SK-N-SH treated with all-trans-retinoic acid at 6 μM for 48 hours (cell line): ENCODE data around the gene SARDH.

Source experiments
- ATAC-seq: fragments of 200-7000 bp; cut with Tn5 transposase; 3 replicates; pipeline ENCODE4 v1.9.1; 2020; ENCODE audit warnings: mild to moderate bottlenecking, moderate library complexity
- BACH2 ChIP-seq: fragments of 250-450 bp; sonication (Bioruptor Pico); IDR thresholded peaks from 2 replicates; pipeline ENCODE4 v1.9.0; 2021; ENCODE audit warnings: mild to moderate bottlenecking, borderline replicate concordance
- CREB5 ChIP-seq: fragments of 250-450 bp; sonication (Bioruptor Pico); IDR thresholded peaks from 2 replicates; pipeline ENCODE4 v1.5.1; 2020; ENCODE audit warnings: low read depth, mild to moderate bottlenecking, moderate library complexity
- CSDC2 ChIP-seq: fragments of 250-450 bp; sonication (Bioruptor Pico); IDR thresholded peaks from 2 replicates; pipeline ENCODE4 v1.5.0; 2020; ENCODE audit warnings: mild to moderate bottlenecking, moderate library complexity
- ESRRG ChIP-seq: fragments of 250-450 bp; sonication (Bioruptor Pico); IDR thresholded peaks from 2 replicates; pipeline ENCODE4 v1.6.1; 2021; ENCODE audit warnings: mild to moderate bottlenecking
- GLIS3 ChIP-seq: fragments of 250-450 bp; sonication (Bioruptor Pico); IDR thresholded peaks from 2 replicates; pipeline ENCODE4 v1.5.0; 2020; ENCODE audit warnings: mild to moderate bottlenecking, moderate library complexity
- OSR1 ChIP-seq: fragments of 250-450 bp; sonication (Bioruptor Pico); IDR thresholded peaks from 2 replicates; pipeline ENCODE4 v1.8.0; 2022; ENCODE audit warnings: moderate library complexity, mild to moderate bottlenecking, inconsistent platforms
- PPARA ChIP-seq: fragments of 250-450 bp; sonication (Bioruptor Pico); IDR thresholded peaks from 2 replicates; pipeline ENCODE4 v1.5.0; 2020; ENCODE audit warnings: mild to moderate bottlenecking, borderline replicate concordance
- SNAI2 ChIP-seq: fragments of 250-450 bp; sonication (Bioruptor Pico); IDR thresholded peaks from 2 replicates; pipeline ENCODE4 v1.5.0; 2020; ENCODE audit warnings: mild to moderate bottlenecking, moderate library complexity
- TCF4 ChIP-seq: fragments of 250-450 bp; sonication (Bioruptor Pico); IDR thresholded peaks from 2 replicates; pipeline ENCODE4 v1.8.0; 2021; ENCODE audit warnings: mild to moderate bottlenecking, moderate library complexity, borderline replicate concordance
- ZFP3 ChIP-seq: fragments of 250-450 bp; sonication (Bioruptor Pico); IDR thresholded peaks from 2 replicates; pipeline ENCODE4 v1.5.0; 2020; ENCODE audit warnings: mild to moderate bottlenecking, moderate library complexity
- ZFP30 ChIP-seq: fragments of 450-650 bp; formaldehyde crosslinking; IDR thresholded peaks from 2 replicates; pipeline ENCODE4 v1.5.0; 2022; ENCODE audit warnings: mild to moderate bottlenecking, moderate library complexity
- ZNF565 ChIP-seq: fragments of 450-650 bp; formaldehyde crosslinking; conservative IDR thresholded peaks from 2 replicates; pipeline ENCODE4 v1.5.0; 2020; ENCODE audit warnings: low read depth, mild to moderate bottlenecking, moderate library complexity
- ZNF70 ChIP-seq: fragments of 450-650 bp; formaldehyde crosslinking; IDR thresholded peaks from 2 replicates; pipeline ENCODE4 v1.5.0; 2020; ENCODE audit warnings: mild to moderate bottlenecking, moderate library complexity
- ZNF8 ChIP-seq: fragments of 450-650 bp; formaldehyde crosslinking; IDR thresholded peaks from 2 replicates; pipeline ENCODE4 v1.5.0; 2020; ENCODE audit warnings: mild to moderate bottlenecking, moderate library complexity
- TF ChIP-seq, protein P1 (sequence below): fragments of 250-450 bp; sonication (Bioruptor Pico); IDR thresholded peaks from 2 replicates; pipeline ENCODE4 v1.5.1; 2021; ENCODE audit warnings: mild to moderate bottlenecking, moderate library complexity
- TF ChIP-seq, protein P2 (sequence below): fragments of 250-450 bp; sonication (Bioruptor Pico); IDR thresholded peaks from 2 replicates; pipeline ENCODE4 v1.5.0; 2020; ENCODE audit warnings: mild to moderate bottlenecking, moderate library complexity
- TF ChIP-seq, protein P3 (sequence below): fragments of 250-450 bp; sonication (Bioruptor Pico); IDR thresholded peaks from 2 replicates; pipeline ENCODE4 v1.8.0; 2021; ENCODE audit warnings: low read depth, mild to moderate bottlenecking, moderate library complexity, borderline replicate concordance
- TF ChIP-seq, protein P4 (sequence below): fragments of 250-450 bp; sonication (Bioruptor Pico); IDR thresholded peaks from 2 replicates; pipeline ENCODE4 v1.8.0; 2020; ENCODE audit warnings: mild to moderate bottlenecking, moderate library complexity, borderline replicate concordance

SARDH gene

DNA sequence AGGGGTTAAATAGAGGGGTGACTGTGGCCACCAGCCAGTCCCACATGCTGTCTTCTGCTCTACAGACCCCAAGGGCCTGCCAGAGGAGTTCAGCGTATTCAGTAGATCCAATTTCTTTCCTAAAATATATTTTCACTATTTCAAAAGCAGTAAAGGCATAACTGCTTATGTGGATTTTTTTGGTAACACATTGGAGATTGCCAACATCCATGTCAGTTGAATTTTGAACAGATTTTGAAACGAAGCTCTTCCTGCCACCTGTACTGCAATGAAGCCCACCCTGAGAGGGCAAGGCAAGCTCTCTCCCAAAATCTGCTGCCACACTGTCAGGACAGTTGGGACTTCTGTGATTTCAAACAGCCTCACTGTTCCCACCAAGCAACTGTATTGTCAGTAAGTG, 37.1 kb upstream of the SARDH start:
- TF ChIP-seq ESRRG, result no peak
- no peak for TF ChIP-seq SNAI2
- no peak for TF ChIP-seq PPARA (CRISPR knock-in tag)
- no peak for ATAC-seq

- TF ChIP-seq CREB5 (CRISPR knock-in tag) (no peak), CSDC2 (CRISPR knock-in tag) (no peak), OSR1 (CRISPR knock-in tag) (no peak), TCF4 (CRISPR knock-in tag) (no peak), PPARA (CRISPR knock-in tag) (no peak), GLIS3 (CRISPR knock-in tag) (no peak), ZNF70 (CRISPR knock-in tag) (no peak), ZNF565 (no peak), SNAI2 (no peak), BACH2 (CRISPR knock-in tag) (no peak), ZNF8 (CRISPR knock-in tag) (no peak), ZFP3 (CRISPR knock-in tag) (no peak), ZFP30 (CRISPR knock-in tag) (no peak)
- TF ChIP-seq, protein P1, sequence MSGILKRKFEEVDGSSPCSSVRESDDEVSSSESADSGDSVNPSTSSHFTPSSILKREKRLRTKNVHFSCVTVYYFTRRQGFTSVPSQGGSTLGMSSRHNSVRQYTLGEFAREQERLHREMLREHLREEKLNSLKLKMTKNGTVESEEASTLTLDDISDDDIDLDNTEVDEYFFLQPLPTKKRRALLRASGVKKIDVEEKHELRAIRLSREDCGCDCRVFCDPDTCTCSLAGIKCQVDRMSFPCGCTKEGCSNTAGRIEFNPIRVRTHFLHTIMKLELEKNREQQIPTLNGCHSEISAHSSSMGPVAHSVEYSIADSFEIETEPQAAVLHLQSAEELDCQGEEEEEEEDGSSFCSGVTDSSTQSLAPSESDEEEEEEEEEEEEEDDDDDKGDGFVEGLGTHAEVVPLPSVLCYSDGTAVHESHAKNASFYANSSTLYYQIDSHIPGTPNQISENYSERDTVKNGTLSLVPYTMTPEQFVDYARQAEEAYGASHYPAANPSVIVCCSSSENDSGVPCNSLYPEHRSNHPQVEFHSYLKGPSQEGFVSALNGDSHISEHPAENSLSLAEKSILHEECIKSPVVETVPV (CRISPR knock-in tag), result no peak
- TF ChIP-seq, protein P2, sequence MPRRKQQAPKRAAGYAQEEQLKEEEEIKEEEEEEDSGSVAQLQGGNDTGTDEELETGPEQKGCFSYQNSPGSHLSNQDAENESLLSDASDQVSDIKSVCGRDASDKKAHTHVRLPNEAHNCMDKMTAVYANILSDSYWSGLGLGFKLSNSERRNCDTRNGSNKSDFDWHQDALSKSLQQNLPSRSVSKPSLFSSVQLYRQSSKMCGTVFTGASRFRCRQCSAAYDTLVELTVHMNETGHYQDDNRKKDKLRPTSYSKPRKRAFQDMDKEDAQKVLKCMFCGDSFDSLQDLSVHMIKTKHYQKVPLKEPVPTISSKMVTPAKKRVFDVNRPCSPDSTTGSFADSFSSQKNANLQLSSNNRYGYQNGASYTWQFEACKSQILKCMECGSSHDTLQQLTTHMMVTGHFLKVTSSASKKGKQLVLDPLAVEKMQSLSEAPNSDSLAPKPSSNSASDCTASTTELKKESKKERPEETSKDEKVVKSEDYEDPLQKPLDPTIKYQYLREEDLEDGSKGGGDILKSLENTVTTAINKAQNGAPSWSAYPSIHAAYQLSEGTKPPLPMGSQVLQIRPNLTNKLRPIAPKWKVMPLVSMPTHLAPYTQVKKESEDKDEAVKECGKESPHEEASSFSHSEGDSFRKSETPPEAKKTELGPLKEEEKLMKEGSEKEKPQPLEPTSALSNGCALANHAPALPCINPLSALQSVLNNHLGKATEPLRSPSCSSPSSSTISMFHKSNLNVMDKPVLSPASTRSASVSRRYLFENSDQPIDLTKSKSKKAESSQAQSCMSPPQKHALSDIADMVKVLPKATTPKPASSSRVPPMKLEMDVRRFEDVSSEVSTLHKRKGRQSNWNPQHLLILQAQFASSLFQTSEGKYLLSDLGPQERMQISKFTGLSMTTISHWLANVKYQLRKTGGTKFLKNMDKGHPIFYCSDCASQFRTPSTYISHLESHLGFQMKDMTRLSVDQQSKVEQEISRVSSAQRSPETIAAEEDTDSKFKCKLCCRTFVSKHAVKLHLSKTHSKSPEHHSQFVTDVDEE (CRISPR knock-in tag), result no peak
- TF ChIP-seq, protein P3, sequence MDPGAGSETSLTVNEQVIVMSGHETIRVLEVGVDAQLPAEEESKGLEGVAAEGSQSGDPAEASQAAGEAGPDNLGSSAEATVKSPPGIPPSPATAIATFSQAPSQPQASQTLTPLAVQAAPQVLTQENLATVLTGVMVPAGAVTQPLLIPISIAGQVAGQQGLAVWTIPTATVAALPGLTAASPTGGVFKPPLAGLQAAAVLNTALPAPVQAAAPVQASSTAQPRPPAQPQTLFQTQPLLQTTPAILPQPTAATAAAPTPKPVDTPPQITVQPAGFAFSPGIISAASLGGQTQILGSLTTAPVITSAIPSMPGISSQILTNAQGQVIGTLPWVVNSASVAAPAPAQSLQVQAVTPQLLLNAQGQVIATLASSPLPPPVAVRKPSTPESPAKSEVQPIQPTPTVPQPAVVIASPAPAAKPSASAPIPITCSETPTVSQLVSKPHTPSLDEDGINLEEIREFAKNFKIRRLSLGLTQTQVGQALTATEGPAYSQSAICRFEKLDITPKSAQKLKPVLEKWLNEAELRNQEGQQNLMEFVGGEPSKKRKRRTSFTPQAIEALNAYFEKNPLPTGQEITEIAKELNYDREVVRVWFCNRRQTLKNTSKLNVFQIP (CRISPR knock-in tag), result no peak
- TF ChIP-seq, protein P4, sequence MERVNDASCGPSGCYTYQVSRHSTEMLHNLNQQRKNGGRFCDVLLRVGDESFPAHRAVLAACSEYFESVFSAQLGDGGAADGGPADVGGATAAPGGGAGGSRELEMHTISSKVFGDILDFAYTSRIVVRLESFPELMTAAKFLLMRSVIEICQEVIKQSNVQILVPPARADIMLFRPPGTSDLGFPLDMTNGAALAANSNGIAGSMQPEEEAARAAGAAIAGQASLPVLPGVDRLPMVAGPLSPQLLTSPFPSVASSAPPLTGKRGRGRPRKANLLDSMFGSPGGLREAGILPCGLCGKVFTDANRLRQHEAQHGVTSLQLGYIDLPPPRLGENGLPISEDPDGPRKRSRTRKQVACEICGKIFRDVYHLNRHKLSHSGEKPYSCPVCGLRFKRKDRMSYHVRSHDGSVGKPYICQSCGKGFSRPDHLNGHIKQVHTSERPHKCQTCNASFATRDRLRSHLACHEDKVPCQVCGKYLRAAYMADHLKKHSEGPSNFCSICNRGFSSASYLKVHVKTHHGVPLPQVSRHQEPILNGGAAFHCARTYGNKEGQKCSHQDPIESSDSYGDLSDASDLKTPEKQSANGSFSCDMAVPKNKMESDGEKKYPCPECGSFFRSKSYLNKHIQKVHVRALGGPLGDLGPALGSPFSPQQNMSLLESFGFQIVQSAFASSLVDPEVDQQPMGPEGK, result no peak
- ATAC-seq, result no peak
Measured at GRCh38 chr9:133774799-133775198, 36.6 kb upstream of the SARDH start.

DNA sequence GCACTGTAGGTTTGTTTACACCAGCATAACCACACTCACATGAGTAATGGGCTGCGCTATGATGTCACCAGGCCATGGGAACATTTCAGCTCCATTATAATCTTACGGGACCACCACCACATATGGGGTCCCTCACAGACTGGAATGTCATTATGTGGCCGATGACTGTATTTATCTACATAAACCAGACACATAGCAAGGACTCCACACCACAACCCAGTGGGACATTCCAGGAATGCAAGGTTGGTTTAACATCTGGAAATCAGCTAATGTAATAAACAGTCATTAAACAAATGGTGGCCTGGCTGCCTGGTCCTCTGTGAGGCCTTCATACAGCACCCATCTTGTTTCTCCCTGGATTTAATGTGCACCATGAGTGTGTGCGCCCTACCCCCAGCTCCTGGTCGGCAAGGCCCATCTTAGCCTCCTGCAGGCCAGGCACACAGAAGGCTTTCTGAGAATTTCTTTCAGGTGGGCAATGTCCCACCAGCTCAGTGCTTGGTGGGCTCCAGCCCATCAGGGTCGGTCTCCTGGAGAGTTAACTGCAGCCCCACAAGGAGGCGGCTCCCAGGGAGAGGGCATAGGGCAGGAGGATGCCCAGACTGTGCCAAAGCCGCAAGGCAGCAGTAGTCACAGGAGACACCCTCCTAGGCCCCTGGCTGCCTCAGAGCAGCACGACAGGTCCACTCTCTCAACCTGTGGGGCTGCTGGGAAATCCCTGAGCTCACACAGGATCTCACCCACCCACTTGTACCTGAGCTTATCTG, 35.9 kb upstream of the SARDH start:
- peak; percentile 82; the same call in 1 of the 2 replicates for TF ChIP-seq TCF4 (CRISPR knock-in tag)
- TF ChIP-seq, protein P2 (CRISPR knock-in tag), result peak; percentile 62; the same call in 1 of the 2 replicates
- TF ChIP-seq, protein P4, result no peak
- no peak; the same call in 2 of the 3 replicates for ATAC-seq
